ENCODE results near the gene BORCS6. TPM values are rescaled to one million over a fixed set of nuclear protein-coding genes. Genes with fewer than 3 reads are reported as not detected.

The BORCS6 gene
- total and polyA plus RNA-seq, 9 of the 15 experiments (the other 6 are each of a cell fraction or from before 2014, with no cell fraction given): 0.01 to 7.4 (median 2.3) TPM

GRCh38 chr17:8221663-8222379 is 31.8 kb upstream of the BORCS6 start (continued):
- TF ChIP-seq RUNX1 (IDR thresholded peaks at IDR 0.05; ENCODE audit: low read depth) (no peak), NR1H2 (CRISPR knock-in tag; IDR thresholded peaks at IDR 0.05) (no peak), HNRNPK (IDR thresholded peaks at IDR 0.05; ENCODE audit: low read depth, low read length, poor library complexity, severe bottlenecking) (no peak), TCF7L2 (IDR thresholded peaks at IDR 0.05; ENCODE audit: low read depth, low read length) (no peak), ZNF76 (CRISPR knock-in tag; IDR thresholded peaks at IDR 0.05; ENCODE audit: borderline replicate concordance) (no peak), NCOA2 (IDR thresholded peaks at IDR 0.05; ENCODE audit: partially characterized antibody in 2 of 2) (peak in 1 of 2 experiments; percentile 67), CEBPB (tag; IDR thresholded peaks at IDR 0.05) (peak; percentile 79)

- no peaks in the 10 kb centered on the region for H3K79me2 ChIP-seq (ENCODE audit: control insufficient read depth, insufficient read depth, low read length)
- intact Hi-C loops (cut with micrococcal nuclease) (loop anchor here (1.0 to 10.0 kb wide), 4 partner anchors 34 to 164 kb away; partner anchors contain the start of gene RPL26), in situ Hi-C loops (cut with MboI) (loop anchor here (5.0 kb wide), 1 partner anchor 99 kb away; the partner anchor contains the start of gene HES7)
- H3K9me3 ChIP-seq (replicated peaks; ENCODE audit: control insufficient read depth, insufficient read depth, low read depth, low read length): no peaks in the 10 kb centered on the region
- peak; percentile 76 for FAIRE-seq
- peak overlapping the region; percentile 87 for H3K27ac ChIP-seq (ENCODE audit: extremely low read depth, low read depth, low read length)
- peak; percentile 50 to 89 (median 55) for DNase-seq (ENCODE audit: extremely low read depth in 1 of 4, low spot score in 3 of 4)
- peak; percentile 54 for ATAC-seq
- no TSS peak for BruUV-seq (replicated peaks)
- ChIA-PET CTCF (ENCODE audit: low intra/inter-chr PET ratio) (interaction anchor here (0.6 to 0.7 kb wide), 2 partner anchors 73 to 525 kb away, joined by 3 read pairs; no protein-coding TSS in a partner anchor), POLR2A (interaction anchor here (0.6 to 7.5 kb wide), 10 partner anchors 10 to 160 kb away, joined by 3 to 89 read pairs (median 6); partner anchors contain the start of genes AURKB, BORCS6, CTC1 and RANGRF)
- H3K27me3 ChIP-seq (ENCODE audit: control insufficient read depth in 2 of 2, insufficient read depth in 2 of 2, low read length in 2 of 2): no peaks in the 10 kb centered on the region
- peaks cover 23 to 27% of the 10 kb centered on the region in 2 experiments; a peak in 4 of 5 replicates for H3K4me1 ChIP-seq (replicated peaks in 1 of 2; ENCODE audit: control insufficient read depth in 2 of 2, insufficient read depth in 2 of 2, low read length in 2 of 2)
- peak overlapping the region; percentile 60 for H3K4me3 ChIP-seq
- H3K9me1 ChIP-seq (ENCODE audit: control insufficient read depth, insufficient read depth, low read length): no peaks in the 10 kb centered on the region
- peak overlapping the region; percentile 99 for H3K4me2 ChIP-seq (ENCODE audit: insufficient read depth, low read length)
- WGBS (ENCODE audit: insufficient coverage, low coverage, missing lambda C conversion rate): under 1% methylated on average over 43 of the region's 45 CpGs
- peak overlapping the region; percentile 95 for H2AFZ ChIP-seq (ENCODE audit: low read depth, low read length)
- H3K36me3 ChIP-seq (ENCODE audit: control insufficient read depth, insufficient read depth, low read length): no peaks in the 10 kb centered on the region
- H4K20me1 ChIP-seq (replicated peaks; ENCODE audit: control insufficient read depth, insufficient read depth, low read length): peaks cover 5% of the 10 kb centered on the region
- peak overlapping the region; percentile 91 for H3K9ac ChIP-seq (ENCODE audit: insufficient read depth in 1 of 2, low read depth in 2 of 2, low read length in 2 of 2)
- TF ChIP-seq FOSL1 (tag; conservative IDR thresholded peaks at IDR 0.05) (0 out of 2 replicates have a peak, but pooled peaks have one; percentile 40), NFE2L1 (tag; IDR thresholded peaks at IDR 0.05; ENCODE audit: borderline replicate concordance, low read depth) (0 out of 2 replicates have a peak, but pooled peaks have one; percentile 21), ETV1 (tag; conservative IDR thresholded peaks at IDR 0.05; ENCODE audit: low read depth) (0 out of 2 replicates have a peak, but pooled peaks have one; percentile 9), ZNF184 (CRISPR knock-in tag; IDR thresholded peaks at IDR 0.05) (no peak), ZNF175 (CRISPR knock-in tag; IDR thresholded peaks at IDR 0.05; ENCODE audit: low read depth) (no peak), NFIC (IDR thresholded peaks at IDR 0.05) (peak; percentile 71), ZNF444 (CRISPR knock-in tag; IDR thresholded peaks at IDR 0.05) (no peak), CHD1 (IDR thresholded peaks at IDR 0.05; ENCODE audit: low read length) (peak; percentile 38), HDAC2 (IDR thresholded peaks at IDR 0.05) (peak; percentile 11; the same call in 1 of the 2 replicates)
- TF ChIP-seq, protein P1, sequence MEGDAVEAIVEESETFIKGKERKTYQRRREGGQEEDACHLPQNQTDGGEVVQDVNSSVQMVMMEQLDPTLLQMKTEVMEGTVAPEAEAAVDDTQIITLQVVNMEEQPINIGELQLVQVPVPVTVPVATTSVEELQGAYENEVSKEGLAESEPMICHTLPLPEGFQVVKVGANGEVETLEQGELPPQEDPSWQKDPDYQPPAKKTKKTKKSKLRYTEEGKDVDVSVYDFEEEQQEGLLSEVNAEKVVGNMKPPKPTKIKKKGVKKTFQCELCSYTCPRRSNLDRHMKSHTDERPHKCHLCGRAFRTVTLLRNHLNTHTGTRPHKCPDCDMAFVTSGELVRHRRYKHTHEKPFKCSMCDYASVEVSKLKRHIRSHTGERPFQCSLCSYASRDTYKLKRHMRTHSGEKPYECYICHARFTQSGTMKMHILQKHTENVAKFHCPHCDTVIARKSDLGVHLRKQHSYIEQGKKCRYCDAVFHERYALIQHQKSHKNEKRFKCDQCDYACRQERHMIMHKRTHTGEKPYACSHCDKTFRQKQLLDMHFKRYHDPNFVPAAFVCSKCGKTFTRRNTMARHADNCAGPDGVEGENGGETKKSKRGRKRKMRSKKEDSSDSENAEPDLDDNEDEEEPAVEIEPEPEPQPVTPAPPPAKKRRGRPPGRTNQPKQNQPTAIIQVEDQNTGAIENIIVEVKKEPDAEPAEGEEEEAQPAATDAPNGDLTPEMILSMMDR (IDR thresholded peaks at IDR 0.05 in 2 of 3, conservative IDR thresholded peaks at IDR 0.05 in 1 of 3; ENCODE audit: insufficient read depth in 2 of 3, low read depth in 1 of 3, low read length in 3 of 3): peak in 2 of 3 experiments; percentile 2 to 12; a peak in 1 of 6 replicates
Observed at GRCh38 chr17:8220783-8221662, 31.0 kb upstream of the BORCS6 start.
